Measurements from ENCODE around the gene ARL6IP6. TPM values are rescaled to one million over a fixed set of nuclear protein-coding genes. Genes with fewer than 3 reads are reported as not detected.

ARL6IP6 gene
- total RNA-seq, 1 experiment from 2014 or later: 32.8 TPM

GRCh38 chr2:152715854-152716428 is 2.5 kb upstream of the ARL6IP6 start:
- TF ChIP-seq CTCF (IDR thresholded peaks at IDR 0.05; ENCODE audit: unreplicated experiment): peak; percentile 84
- BruUV-seq (replicated peaks): no TSS peak
- peak overlapping the region; percentile 96 for H3K4me3 Mint-ChIP-seq (ENCODE audit: low read depth, unreplicated experiment)
- intact Hi-C loops (cut with micrococcal nuclease; ENCODE audit: unreplicated experiment): loop anchor here (2.0 kb wide), 1 partner anchor 21 kb away; no protein-coding TSS in a partner anchor
- peak; percentile 65 for DNase-seq
- no peaks in the 10 kb centered on the region for H3K9me3 Mint-ChIP-seq (ENCODE audit: low read depth, unreplicated experiment)
- H3K27me3 Mint-ChIP-seq (ENCODE audit: unreplicated experiment): no peaks in the 10 kb centered on the region
- H3K36me3 Mint-ChIP-seq (ENCODE audit: insufficient read depth, unreplicated experiment): peaks cover 78% of the 10 kb centered on the region
- peak overlapping the region; percentile 96 for H3K27ac Mint-ChIP-seq (ENCODE audit: unreplicated experiment)
- CTCF ChIA-PET: interaction anchor here (0.6 kb wide), 1 partner anchor 199 kb away, joined by 3 read pairs; no protein-coding TSS in a partner anchor
- no peaks in the 10 kb centered on the region for H3K4me1 Mint-ChIP-seq (ENCODE audit: low read depth, unreplicated experiment)

GRCh38 chr2:152716805-152717227 is 1.6 kb upstream of the ARL6IP6 start:
- no TSS peak for BruUV-seq (replicated peaks)
- Mint-ChIP-seq H3K4me1 (ENCODE audit: low read depth, unreplicated experiment) (peaks cover 3% of the 10 kb centered on the region), H3K9me3 (ENCODE audit: low read depth, unreplicated experiment) (no peaks in the 10 kb centered on the region), H3K4me3 (ENCODE audit: low read depth, unreplicated experiment) (peak overlapping the region; percentile 96), H3K27me3 (ENCODE audit: unreplicated experiment) (no peaks in the 10 kb centered on the region), H3K27ac (ENCODE audit: unreplicated experiment) (peak overlapping the region; percentile 96), H3K36me3 (ENCODE audit: insufficient read depth, unreplicated experiment) (peaks cover 73% of the 10 kb centered on the region)
- intact Hi-C loops (cut with micrococcal nuclease; ENCODE audit: unreplicated experiment): no loop called here
- peak; percentile 25 for DNase-seq
- no peak for TF ChIP-seq CTCF (IDR thresholded peaks at IDR 0.05; ENCODE audit: unreplicated experiment)
- CTCF ChIA-PET: interaction anchor here (1.2 kb wide), 1 partner anchor 9 kb away, joined by 4 read pairs; no protein-coding TSS in a partner anchor

- CTCF ChIA-PET: interaction anchor here (1.2 kb wide), 1 partner anchor 10 kb away, joined by 4 read pairs; no protein-coding TSS in a partner anchor
- BruUV-seq (replicated peaks): no TSS peak
- H3K4me1 Mint-ChIP-seq (ENCODE audit: low read depth, unreplicated experiment): peaks cover 9% of the 10 kb centered on the region
- H3K9me3 Mint-ChIP-seq (ENCODE audit: low read depth, unreplicated experiment): no peaks in the 10 kb centered on the region
- DNase-seq: peak; percentile 99
- H3K27ac Mint-ChIP-seq (ENCODE audit: unreplicated experiment): peak within 1 kb of the TSS; percentile 96
- H3K27me3 Mint-ChIP-seq (ENCODE audit: unreplicated experiment): no peaks in the 10 kb centered on the region
- peaks cover 71% of the 10 kb centered on the region for H3K36me3 Mint-ChIP-seq (ENCODE audit: insufficient read depth, unreplicated experiment)
- TF ChIP-seq CTCF (IDR thresholded peaks at IDR 0.05; ENCODE audit: unreplicated experiment): no peak
- intact Hi-C loops (cut with micrococcal nuclease; ENCODE audit: unreplicated experiment): no loop called here
- H3K4me3 Mint-ChIP-seq (ENCODE audit: low read depth, unreplicated experiment): peak within 1 kb of the TSS; percentile 96
Observed at GRCh38 chr2:152717228-152718075, 968 bp upstream of the ARL6IP6 start, which contains the start of gene PRPF40A. PRPF40A (minus strand) TSS chr2:152717461; CDS start chr2:152717439, 22 bp downstream.

- Mint-ChIP-seq H3K9me3 (ENCODE audit: low read depth, unreplicated experiment) (no peaks in the 10 kb centered on the region), H3K27ac (ENCODE audit: unreplicated experiment) (peak overlapping the region; percentile 96), H3K4me1 (ENCODE audit: low read depth, unreplicated experiment) (peaks cover 11% of the 10 kb centered on the region), H3K36me3 (ENCODE audit: insufficient read depth, unreplicated experiment) (peaks cover 61% of the 10 kb centered on the region), H3K27me3 (ENCODE audit: unreplicated experiment) (no peaks in the 10 kb centered on the region), H3K4me3 (ENCODE audit: low read depth, unreplicated experiment) (peak overlapping the region; percentile 96)
- intact Hi-C loops (cut with micrococcal nuclease; ENCODE audit: unreplicated experiment): no loop called here
- CTCF ChIA-PET: no interaction called here
- TF ChIP-seq CTCF (IDR thresholded peaks at IDR 0.05; ENCODE audit: unreplicated experiment): no peak
- DNase-seq: peak; percentile 59
- TSS peak; percentile 59 for BruUV-seq (replicated peaks)
Observed at GRCh38 chr2:152718909-152719645, 657 bp downstream of the ARL6IP6 start.

Data from Calu3 (cell line).